ENCODE data around the gene ADGRG6.

GRCh38 chr6:142354650-142355049, 52.8 kb downstream of the ADGRG6 start:
- TF ChIP-seq POLR2A (IDR thresholded peaks at IDR 0.05; ENCODE audit: low read length), result no peak
- TF ChIP-seq GATA1 (IDR thresholded peaks at IDR 0.05; ENCODE audit: low read depth, low read length), result no peak
